GM12891 (cell line): Measurements from ENCODE around the gene EML4.

Source experiments
- DNase-seq: peaks from one replicate; pipeline ENCODE4 v3.0.0; 2011; ENCODE audit warnings: low spot score; ENCODE audit not compliant: insufficient read length
- FAIRE-seq: peaks from 2 replicates; lab custom pipeline; 2011; peaks lifted over from hg19 to GRCh38; lab: Jason Lieb, UNC
- PAX5 ChIP-seq: IDR thresholded peaks from 2 replicates; pipeline ENCODE4 v1.6.1; 2011; ENCODE audit warnings: low read length, moderate library complexity, mild to moderate bottlenecking; ENCODE audit not compliant: insufficient read depth, severe bottlenecking
- POLR2A ChIP-seq: IDR thresholded peaks from 2 replicates; pipeline ENCODE4 v1.6.1; 2011; ENCODE audit warnings: low read depth, low read length, control low read depth
- POLR2AphosphoS5 ChIP-seq: IDR thresholded peaks from 2 replicates; pipeline ENCODE4 v1.6.1; 2011; ENCODE audit warnings: low read depth, low read length, control low read depth
- POU2F2 ChIP-seq: IDR thresholded peaks from 2 replicates; pipeline ENCODE4 v1.6.1; 2011; ENCODE audit warnings: low read depth, mild to moderate bottlenecking, control low read depth, low read length, moderate library complexity
- SPI1 ChIP-seq: IDR thresholded peaks from 2 replicates; pipeline ENCODE4 v1.6.1; 2011; ENCODE audit warnings: low read depth, low read length, control low read depth
- TAF1 ChIP-seq: IDR thresholded peaks from 2 replicates; pipeline ENCODE4 v1.6.1; 2011; ENCODE audit warnings: low read depth, low read length, control low read depth

The EML4 gene

GRCh38 chr2:42274863-42275262 lies 105.7 kb downstream of the EML4 start:
- no peak for FAIRE-seq
- TF ChIP-seq POLR2AphosphoS5 (no peak), TAF1 (no peak), PAX5 (no peak), POU2F2 (no peak), POLR2A (no peak), SPI1 (no peak)

GRCh38 chr2:42281416-42282081 lies 112.4 kb downstream of the EML4 start:
- no peak for DNase-seq
- TF ChIP-seq TAF1 (no peak), SPI1 (no peak), PAX5 (no peak), POLR2A (no peak), POLR2AphosphoS5 (no peak), POU2F2 (no peak)
- no peak for FAIRE-seq

More at GRCh38 chr2:42274863-42275262, 105.7 kb downstream of the EML4 start:
- no peak for DNase-seq

GRCh38 chr2:42284019-42284418 lies 114.9 kb downstream of the EML4 start:
- DNase-seq (no peak), FAIRE-seq (no peak)
- TF ChIP-seq PAX5 (no peak), POLR2AphosphoS5 (no peak), SPI1 (no peak), TAF1 (no peak), POLR2A (no peak), POU2F2 (no peak)

DNA sequence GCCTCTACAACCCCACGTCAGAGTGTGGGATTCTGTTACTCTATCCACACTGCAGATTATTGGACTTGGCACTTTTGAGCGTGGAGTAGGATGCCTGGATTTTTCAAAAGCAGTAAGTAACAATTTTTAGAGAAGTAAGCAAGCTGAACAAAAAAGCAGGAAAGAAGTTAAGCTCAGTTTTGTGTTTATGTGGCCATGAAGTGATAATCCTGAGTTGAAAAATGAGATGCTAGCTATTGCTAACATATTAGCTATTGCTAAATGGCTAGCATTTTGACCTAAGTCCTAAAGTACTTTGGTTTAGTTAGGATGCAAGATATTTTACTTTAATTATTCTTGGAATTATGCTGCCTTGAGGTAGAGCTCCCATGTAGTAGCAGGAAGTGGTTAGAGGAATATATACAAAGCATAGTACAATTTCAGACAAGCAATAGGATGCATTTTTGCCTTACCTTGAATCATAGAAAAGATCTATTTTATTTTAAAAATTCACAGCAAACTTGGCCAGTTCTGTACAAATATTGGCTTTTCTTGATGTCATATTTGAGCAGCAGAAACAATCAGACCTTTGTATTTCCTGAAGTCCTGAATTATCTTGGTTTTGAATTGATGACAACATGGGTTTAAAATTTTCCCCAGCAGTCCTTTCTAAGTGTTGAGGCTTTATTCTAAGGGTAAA lies 117.3 kb downstream of the EML4 start:
- TF ChIP-seq SPI1, result no peak
- no peak for TF ChIP-seq TAF1
- no peak for TF ChIP-seq PAX5
- no peak for TF ChIP-seq POLR2A
- no peak for TF ChIP-seq POLR2AphosphoS5
- no peak for TF ChIP-seq POU2F2
- FAIRE-seq (no peak), DNase-seq (no peak)

- no peak for FAIRE-seq
- DNase-seq, result no peak
- TF ChIP-seq SPI1 (no peak), POLR2A (no peak), POLR2AphosphoS5 (no peak), PAX5 (no peak), TAF1 (no peak), POU2F2 (no peak)
Observed at GRCh38 chr2:42288811-42289210, 119.7 kb downstream of the EML4 start.

DNA sequence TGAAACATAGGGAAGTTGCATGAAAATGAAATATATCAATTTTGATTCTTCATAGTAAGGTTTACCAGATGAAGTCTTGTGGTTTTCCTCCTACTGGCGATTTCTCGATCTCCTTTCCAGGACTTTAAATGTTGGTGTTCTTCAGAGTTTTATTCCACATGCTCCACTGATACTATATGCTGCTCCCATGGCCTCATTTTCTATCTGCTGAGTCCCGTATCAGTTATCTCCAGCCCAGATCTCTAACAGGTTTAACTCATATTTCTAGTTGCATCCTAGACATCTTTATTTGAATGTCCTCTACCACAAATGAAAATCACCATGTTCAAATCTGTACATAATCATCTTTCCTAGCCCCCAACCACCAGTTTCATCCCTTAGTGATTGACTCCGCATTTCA lies 120.1 kb downstream of the EML4 start:
- no peak for FAIRE-seq
- DNase-seq, result no peak

DNA sequence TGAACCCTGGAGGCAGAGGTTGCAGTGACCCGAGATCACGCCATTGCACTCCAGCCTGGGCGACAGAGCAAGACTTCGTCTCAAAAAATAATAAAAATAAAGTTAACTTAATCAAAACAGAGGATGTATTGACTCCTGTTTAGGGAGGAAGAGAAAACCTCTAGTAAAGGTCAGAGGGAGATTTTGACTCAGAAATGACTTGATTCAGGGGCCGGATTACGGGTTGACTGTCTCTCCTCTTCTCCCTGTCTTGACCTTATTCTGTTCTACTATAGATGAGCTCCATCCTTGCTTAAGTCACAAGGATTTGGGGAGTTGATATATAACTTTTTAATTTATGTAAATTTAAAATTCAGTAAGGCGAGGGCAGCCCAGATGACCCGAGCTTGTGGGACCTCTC lies 120.9 kb downstream of the EML4 start:
- TF ChIP-seq POLR2AphosphoS5 (no peak), SPI1 (no peak), TAF1 (no peak), POU2F2 (no peak), PAX5 (no peak)
- FAIRE-seq (no peak), DNase-seq (no peak)

More for the DNA sequence above, 120.1 kb downstream of the EML4 start:
- TF ChIP-seq POU2F2 (no peak), TAF1 (no peak), SPI1 (no peak), PAX5 (no peak), POLR2AphosphoS5 (no peak), POLR2A (no peak)

DNA sequence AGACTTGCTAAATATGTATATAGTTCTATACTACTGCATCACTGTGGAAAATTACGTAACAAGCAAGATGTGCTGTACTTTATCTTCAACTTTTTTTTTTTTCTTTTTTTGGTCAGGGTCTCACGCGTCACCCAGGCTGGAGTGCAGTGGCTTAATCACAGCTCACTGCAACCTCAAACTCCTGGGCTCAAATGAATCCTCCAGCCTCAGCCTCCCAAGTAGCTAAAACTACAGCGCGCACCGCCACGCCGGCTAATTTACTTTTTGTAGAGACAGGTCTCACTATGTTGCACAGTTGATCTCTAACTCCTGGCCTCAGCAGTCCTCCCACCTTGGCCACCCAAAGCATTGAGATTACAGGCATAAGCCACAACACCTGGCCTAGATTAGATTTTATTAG lies 123.9 kb downstream of the EML4 start:
- no peak for TF ChIP-seq PAX5
- no peak for TF ChIP-seq POLR2A
- TF ChIP-seq POU2F2, result no peak
- TF ChIP-seq POLR2AphosphoS5, result no peak
- no peak for TF ChIP-seq TAF1
- no peak for TF ChIP-seq SPI1
- DNase-seq, result no peak
- no peak for FAIRE-seq

GRCh38 chr2:42296226-42296625 lies 127.1 kb downstream of the EML4 start:
- DNase-seq, result no peak
- TF ChIP-seq SPI1 (no peak), POLR2A (no peak), POU2F2 (no peak), POLR2AphosphoS5 (no peak), TAF1 (no peak), PAX5 (no peak)
- no peak for FAIRE-seq

GRCh38 chr2:42297322-42297936 lies 128.3 kb downstream of the EML4 start:
- FAIRE-seq, result peak; percentile 28
- no peak for TF ChIP-seq POLR2AphosphoS5
- DNase-seq, result no peak

DNA sequence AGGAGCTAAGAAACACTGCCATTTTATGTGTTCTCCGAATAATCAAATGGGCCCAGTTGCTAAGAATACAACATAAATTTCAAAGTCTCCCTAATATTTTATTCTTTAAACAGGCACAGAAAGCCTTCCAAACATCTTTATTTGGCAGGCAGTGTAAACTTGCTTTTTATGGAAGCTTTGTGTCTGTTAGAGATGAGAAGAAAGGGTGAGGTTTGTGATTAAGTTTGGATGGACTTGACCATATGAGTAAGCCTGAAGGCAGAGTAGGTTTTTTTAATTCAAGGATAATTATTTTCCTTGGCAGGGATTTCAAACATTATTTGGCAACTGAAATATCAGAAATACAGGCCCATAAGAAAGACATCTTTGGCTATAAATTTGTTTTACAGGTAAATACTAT lies 129.0 kb downstream of the EML4 start:
- DNase-seq (no peak), FAIRE-seq (no peak)
- TF ChIP-seq POU2F2, result no peak
- TF ChIP-seq POLR2AphosphoS5, result no peak
- no peak for TF ChIP-seq SPI1
- TF ChIP-seq TAF1, result no peak
- no peak for TF ChIP-seq POLR2A
- no peak for TF ChIP-seq PAX5
